Body of pancreas (tissue), 4 donors: ENCODE measurements around the gene E2F6. TPM values are rescaled to one million over a fixed set of nuclear protein-coding genes. Genes with fewer than 3 reads are reported as not detected.

Experiments
- ATAC-seq: fragments of 150-250 bp; one replicate; pipeline ENCODE4 v1.9.1; 2016
- DNase-seq, 4 donors: peaks; one replicate each; pipeline ENCODE4 v3.0.0-alpha.2; 2019
- H3K27ac ChIP-seq, 4 donors: fragments of 200-600 bp; sonication (generic); 1 replicate in 3 of 4; 2 replicates in 1 of 4; pipeline versions ENCODE4 v1.5.1 to v1.6.1; 2016 to 2019; ENCODE audit warnings: mild to moderate bottlenecking in 1 of 4, mixed read lengths in 1 of 4, moderate library complexity in 1 of 4
- H3K27me3 ChIP-seq, 2 donors: fragments of 200-600 bp; sonication (generic); one replicate each; pipeline ENCODE4 v1.6.0; 2016; ENCODE audit warnings: mild to moderate bottlenecking in 1 of 2
- H3K36me3 ChIP-seq, 2 donors: fragments of 200-600 bp; sonication (generic); replicated peaks in 1 of 2; 2 replicates each; pipeline ENCODE4 v1.5.1; 2016; ENCODE audit warnings: low read depth in 2 of 2; ENCODE audit not compliant: insufficient read depth in 1 of 2
- H3K4me1 ChIP-seq: fragments of 200-600 bp; sonication (generic); one replicate; pipeline ENCODE4 v1.6.0; 2016
- H3K4me3 ChIP-seq, 2 donors: fragments of 200-600 bp; sonication (generic); 1 replicate in 1 of 2; 2 replicates in 1 of 2; pipeline ENCODE4 v1.5.1; 2016 to 2019
- H3K9me3 ChIP-seq, 3 donors: fragments of 200-600 bp; sonication (generic); 1 replicate in 2 of 3; 2 replicates in 1 of 3; pipeline ENCODE4 v1.5.1; 2016
- POLR2A ChIP-seq, 3 donors: fragments of 450-650 bp; IDR thresholded peaks; one replicate each; pipeline ENCODE4 v1.6.1; 2016; ENCODE audit warnings: antibody characterized with exemption in 3 of 3, mild to moderate bottlenecking in 2 of 3
- WGBS, 2 donors: methylation state at CpG; one replicate each; pipeline ENCODE4 v1.1.5; 2017; 5-methylcytosine and 5-hydroxymethylcytosine counted together
- intact Hi-C: fragments of 100-400 bp; cut with DNase I; formaldehyde crosslinking; loops from one replicate; pipeline ENCODE4 v1.15.1; 2023
- total RNA-seq, 2 donors: library from RNA; depleted of rRNA; stranded (reverse); fragments of >200 nt; gene quantifications; one replicate each; pipeline ENCODE4 v1.1.0, GENCODE V29; 2016
- TF ChIP-seq, protein P1 (sequence below), 7 experiments: fragments of 450-650 bp in 4 of 7; fragments of 200-600 bp in 3 of 7; sonication (generic) in 3 of 7; IDR thresholded peaks; one replicate each; pipeline ENCODE4 v1.5.1; 2016 to 2019; ENCODE audit warnings: antibody characterized with exemption in 7 of 7

E2F6 gene
- total RNA-seq, 2 donors from 2014 or later, result 9.2 to 13.2 TPM

DNA sequence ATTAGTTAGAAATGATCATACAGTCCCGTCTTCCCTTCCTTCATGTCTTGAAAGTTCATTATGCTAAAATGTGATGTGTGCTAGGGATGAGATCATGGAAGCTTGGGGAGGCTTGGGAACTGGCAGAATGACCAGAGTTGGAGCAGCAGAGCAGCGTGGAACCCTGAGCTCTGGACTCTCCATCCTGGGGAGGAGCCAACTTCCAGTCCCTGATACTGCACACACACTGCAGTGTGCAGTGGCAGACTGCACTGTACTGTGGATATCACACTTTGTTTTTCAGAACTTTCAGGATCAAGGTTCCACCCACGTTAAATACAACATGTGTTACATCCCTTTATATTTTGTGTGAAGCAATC, 40.6 kb upstream of the E2F6 start:
- no peaks in the 10 kb centered on the region for H3K36me3 ChIP-seq
- ATAC-seq (no peak), DNase-seq (no peak)
- intact Hi-C loops, result no loop called here
- peaks cover 12% of the 10 kb centered on the region for H3K4me1 ChIP-seq
- H3K4me3 ChIP-seq, result no peak overlapping the region
- 47 to 49% methylated on average over 3 of the region's 3 CpGs for WGBS, 2 donors
- H3K9me3 ChIP-seq, result no peaks in the 10 kb centered on the region
- no peak overlapping the region for H3K27ac ChIP-seq
- H3K27me3 ChIP-seq, result no peaks in the 10 kb centered on the region
- no peak for TF ChIP-seq POLR2A (IDR thresholded peaks at IDR 0.05)
- TF ChIP-seq, protein P1, sequence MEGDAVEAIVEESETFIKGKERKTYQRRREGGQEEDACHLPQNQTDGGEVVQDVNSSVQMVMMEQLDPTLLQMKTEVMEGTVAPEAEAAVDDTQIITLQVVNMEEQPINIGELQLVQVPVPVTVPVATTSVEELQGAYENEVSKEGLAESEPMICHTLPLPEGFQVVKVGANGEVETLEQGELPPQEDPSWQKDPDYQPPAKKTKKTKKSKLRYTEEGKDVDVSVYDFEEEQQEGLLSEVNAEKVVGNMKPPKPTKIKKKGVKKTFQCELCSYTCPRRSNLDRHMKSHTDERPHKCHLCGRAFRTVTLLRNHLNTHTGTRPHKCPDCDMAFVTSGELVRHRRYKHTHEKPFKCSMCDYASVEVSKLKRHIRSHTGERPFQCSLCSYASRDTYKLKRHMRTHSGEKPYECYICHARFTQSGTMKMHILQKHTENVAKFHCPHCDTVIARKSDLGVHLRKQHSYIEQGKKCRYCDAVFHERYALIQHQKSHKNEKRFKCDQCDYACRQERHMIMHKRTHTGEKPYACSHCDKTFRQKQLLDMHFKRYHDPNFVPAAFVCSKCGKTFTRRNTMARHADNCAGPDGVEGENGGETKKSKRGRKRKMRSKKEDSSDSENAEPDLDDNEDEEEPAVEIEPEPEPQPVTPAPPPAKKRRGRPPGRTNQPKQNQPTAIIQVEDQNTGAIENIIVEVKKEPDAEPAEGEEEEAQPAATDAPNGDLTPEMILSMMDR (IDR thresholded peaks at IDR 0.05), result no peak

GRCh38 chr2:11505652-11506610, 40.0 kb upstream of the E2F6 start:
- Histone ChIP-seq H3K36me3 (no peaks in the 10 kb centered on the region), H3K4me3 (no peak overlapping the region), H3K27me3 (no peaks in the 10 kb centered on the region), H3K27ac (peak overlapping the region in 1 of 4 donors; percentile 42), H3K4me1 (peaks cover 12% of the 10 kb centered on the region), H3K9me3 (no peaks in the 10 kb centered on the region)
- ATAC-seq, result peak; percentile 55
- DNase-seq, result peak; percentile 29 to 64 (median 50)
- WGBS, 2 donors, result 41 to 49% methylated on average over 11 of the region's 11 CpGs
- TF ChIP-seq, protein P1 (IDR thresholded peaks at IDR 0.05), result no peak
- TF ChIP-seq POLR2A (IDR thresholded peaks at IDR 0.05), result no peak
- intact Hi-C loops, result no loop called here

DNA sequence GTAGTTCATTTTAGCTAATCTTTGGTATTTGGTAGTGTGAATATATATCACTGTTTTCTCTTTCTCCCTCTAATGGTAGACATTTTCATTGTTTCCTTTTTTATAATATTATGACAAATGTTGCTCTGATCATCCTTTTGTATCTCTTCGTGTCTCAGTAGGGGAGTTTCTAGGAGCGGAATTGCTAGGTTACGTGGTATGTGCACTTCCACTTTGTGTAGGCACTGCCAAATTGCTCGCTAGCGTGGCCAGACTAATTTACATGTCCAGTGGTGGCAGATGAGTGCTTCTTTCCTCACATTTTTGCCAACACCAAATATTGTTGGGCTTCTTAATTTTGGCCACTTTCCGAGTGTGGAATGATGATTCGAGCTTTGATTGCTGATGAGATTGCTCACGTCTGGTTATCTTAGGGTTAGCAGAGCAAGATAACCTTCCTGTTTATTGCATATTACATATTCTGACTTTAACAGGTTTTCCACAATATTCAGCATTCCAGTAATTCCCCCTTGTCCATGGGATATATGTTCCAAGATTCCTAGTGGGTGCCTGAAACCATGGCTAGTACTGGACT, 37.5 kb upstream of the E2F6 start:
- WGBS, 2 donors, result 61 to 63% methylated on average over 8 of the region's 8 CpGs
- Histone ChIP-seq H3K27ac (no peak overlapping the region), H3K9me3 (no peaks in the 10 kb centered on the region), H3K36me3 (no peaks in the 10 kb centered on the region), H3K4me3 (no peak overlapping the region), H3K27me3 (no peaks in the 10 kb centered on the region), H3K4me1 (peaks cover 21% of the 10 kb centered on the region)
- intact Hi-C loops, result no loop called here
- TF ChIP-seq, protein P1 (IDR thresholded peaks at IDR 0.05), result no peak
- TF ChIP-seq POLR2A (IDR thresholded peaks at IDR 0.05), result no peak
- DNase-seq, result no peak
- ATAC-seq, result no peak

DNA sequence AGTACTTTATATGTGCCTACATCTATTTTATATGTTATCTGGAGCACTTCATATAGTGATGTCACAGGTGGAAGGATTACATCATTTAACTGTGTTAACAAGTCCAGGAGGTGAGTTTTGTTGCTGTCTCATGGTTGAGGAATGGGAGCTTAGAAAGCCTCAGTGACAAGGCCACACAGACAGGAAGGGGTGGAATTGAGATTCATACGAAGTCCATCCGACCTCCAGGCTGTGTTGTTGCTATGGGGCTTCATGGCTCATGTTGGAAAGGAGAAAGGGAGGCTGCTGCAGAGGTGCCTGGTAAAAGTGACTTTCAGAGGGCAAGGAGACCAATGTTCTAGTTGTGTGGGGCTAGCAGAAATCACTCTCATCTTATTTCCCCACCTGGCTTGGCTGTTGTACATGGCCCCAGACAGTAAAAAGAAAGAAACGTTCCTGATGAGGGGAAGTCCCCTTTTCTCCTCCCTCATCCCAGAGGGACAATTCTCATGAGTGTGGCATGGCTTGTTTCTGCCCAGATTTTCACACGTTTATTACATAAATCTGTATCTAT, 36.9 kb upstream of the E2F6 start:
- Histone ChIP-seq H3K4me3 (no peak overlapping the region), H3K4me1 (peaks cover 26% of the 10 kb centered on the region), H3K27ac (no peak overlapping the region), H3K9me3 (no peaks in the 10 kb centered on the region), H3K36me3 (no peaks in the 10 kb centered on the region), H3K27me3 (no peaks in the 10 kb centered on the region)
- ATAC-seq, result no peak
- no peak for DNase-seq
- 82 to 88% methylated on average over 4 of the region's 4 CpGs for WGBS, 2 donors
- TF ChIP-seq, protein P1 (IDR thresholded peaks at IDR 0.05), result no peak
- TF ChIP-seq POLR2A (IDR thresholded peaks at IDR 0.05), result no peak
- intact Hi-C loops, result no loop called here
